Fibroblast of lung (primary cell): Measurements from ENCODE around the gene SCN3A.
A peak's percentile ranks its signal among the peaks of the same experiment; 100 is the strongest.

Experiments
- CTCF ChIP-seq, 2 donors: IDR thresholded peaks in 1 of 2; conservative IDR thresholded peaks in 1 of 2; 1 replicate in 1 of 2; 2 replicates in 1 of 2; pipeline ENCODE4 v1.5.1; 2011 to 2012; ENCODE audit warnings: low read length in 2 of 2, control low read depth in 1 of 2, inconsistent platforms in 1 of 2, low read depth in 1 of 2, mild to moderate bottlenecking in 1 of 2
- EZH2 ChIP-seq: IDR thresholded peaks from 2 replicates; pipeline ENCODE4 v1.5.1; 2012; ENCODE audit warnings: low read length, control low read depth, mild to moderate bottlenecking; ENCODE audit errors: missing control alignments

- TF ChIP-seq EZH2 (no peak), CTCF (conservative IDR thresholded peaks at IDR 0.05 in 1 of 2, IDR thresholded peaks at IDR 0.05 in 1 of 2; ENCODE audit: low read depth in 1 of 2, low read length in 2 of 2) (peak; percentile 78 to 79)
Observed at GRCh38 chr2:165203689-165204559, at the start of gene SCN3A.
